Psoas muscle (tissue), 8 donors: Measurements from ENCODE around the gene FBXW10B. TPM values are rescaled to one million over a fixed set of nuclear protein-coding genes. Genes with fewer than 3 reads are reported as not detected.
"Not testable (repeated sequence)": the region's sequence is repeated elsewhere in the genome, so short reads cannot be mapped to it uniquely, and the experiment has no call there.

Experiments
- ATAC-seq, 4 donors: fragments of 200-7000 bp; cut with Tn5 transposase; one replicate each; pipeline ENCODE4 v1.9.1; 2020; ENCODE audit warnings: moderate library complexity in 3 of 4, mild to moderate bottlenecking in 2 of 4
- DNase-seq, 2 donors: peaks; one replicate each; pipeline ENCODE4 v3.0.0-alpha.2; 2020
- H3K27ac ChIP-seq: fragments of 200-600 bp; one replicate; pipeline ENCODE4 v1.8.0; 2022
- H3K27me3 ChIP-seq, 3 donors: fragments of 200-600 bp in 1 of 3; one replicate each; pipeline versions ENCODE4 v1.6.1 to v1.8.0; 2013 to 2022; ENCODE audit warnings: low read length in 2 of 3, mild to moderate bottlenecking in 2 of 3, moderate library complexity in 1 of 3; ENCODE audit not compliant: insufficient read depth in 3 of 3
- H3K36me3 ChIP-seq, 2 donors: fragments of 200-600 bp in 1 of 2; one replicate each; pipeline versions ENCODE4 v1.6.1 to v1.8.0; 2013 to 2022; ENCODE audit warnings: low read depth in 1 of 2, mild to moderate bottlenecking in 1 of 2, moderate library complexity in 1 of 2; ENCODE audit not compliant: insufficient read depth in 1 of 2
- H3K4me1 ChIP-seq: fragments of 200-600 bp; one replicate; pipeline ENCODE4 v1.8.0; 2022
- H3K4me3 ChIP-seq: fragments of 200-600 bp; one replicate; pipeline ENCODE4 v1.8.0; 2022; ENCODE audit warnings: mild to moderate bottlenecking
- H3K9me3 ChIP-seq: fragments of 200-600 bp; one replicate; pipeline ENCODE4 v1.8.0; 2022
- WGBS, 3 donors: extraction: QIAGEN DNeasy Blood & Tissue Kit; methylation state at CpG; one replicate each; pipeline versions ENCODE4 v1.1.6 to v1.1.7; 2013; 5-methylcytosine and 5-hydroxymethylcytosine counted together
- intact Hi-C, 2 donors: fragments of 100-400 bp; cut with DNase I; formaldehyde crosslinking; loops; one replicate each; pipeline versions ENCODE4 v1.11.0 to v1.14.2; 2022
- polyA plus RNA-seq, 3 donors: library from polyadenylated mRNA; stranded (reverse); fragments of 200-250 nt; gene quantifications; one replicate each; pipeline ENCODE4 v1.2.3, GENCODE V29; 2013
- total RNA-seq, 4 donors: library from RNA; stranded (reverse); fragmentation: NEBNext Ultra II Directional in 2 of 4; extraction: Animal tissue kit (Norgen Biotek cat#: 25700) in 2 of 4; gene quantifications; one replicate each; pipeline versions ENCODE4 v1.2.1 to v1.2.4, GENCODE V29; 2021 to 2023
- TF ChIP-seq, protein P1 (sequence below): fragments of 200-600 bp; IDR thresholded peaks from one replicate; pipeline ENCODE4 v1.8.0; 2022; ENCODE audit warnings: antibody characterized with exemption
- donor health status: healthy with polysubstance abuse.
- donor health status: DM: no; HTN: no; CAD: no; lungs with moderate emphysema.
- donor health status: Bipolar disorder and iron deficiency.
- donor health status: healthy.
- donor health status: DM: yes; HTN: yes; CAD: no.
- donor health status: DM: no; HTN: no; CAD: no.
- donor health status: DM: no; HTN: no; CAD: no.
- donor health status: DM: yes; HTN: yes; CAD: no.

Gene FBXW10B
- total and polyA plus RNA-seq, 7 donors = 0.34 to 5.0 (median 1.3) TPM

DNA sequence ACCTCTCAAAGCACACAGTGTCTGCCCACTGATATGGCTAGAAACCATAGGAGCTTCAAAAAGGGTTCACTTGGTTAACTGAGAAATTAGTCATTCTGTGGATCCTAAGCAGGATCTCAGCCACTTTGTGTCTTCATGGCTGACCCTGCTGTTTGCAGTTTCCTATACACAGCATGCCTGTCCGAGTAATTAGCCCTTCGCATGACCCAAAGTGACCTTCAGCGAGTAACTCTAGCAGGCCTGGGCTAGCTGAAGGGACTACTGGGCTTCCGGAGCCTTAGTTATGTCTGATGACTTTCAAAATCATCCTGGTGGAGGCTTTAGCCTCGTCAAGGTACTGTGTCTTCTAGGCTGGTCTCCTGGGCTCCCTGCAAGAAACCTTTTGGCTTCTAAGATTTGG lies 28.9 kb upstream of the FBXW10B start:
- 19 to 25% (median 22%) methylated on average over 5 of the region's 5 CpGs for WGBS, 3 donors

DNA sequence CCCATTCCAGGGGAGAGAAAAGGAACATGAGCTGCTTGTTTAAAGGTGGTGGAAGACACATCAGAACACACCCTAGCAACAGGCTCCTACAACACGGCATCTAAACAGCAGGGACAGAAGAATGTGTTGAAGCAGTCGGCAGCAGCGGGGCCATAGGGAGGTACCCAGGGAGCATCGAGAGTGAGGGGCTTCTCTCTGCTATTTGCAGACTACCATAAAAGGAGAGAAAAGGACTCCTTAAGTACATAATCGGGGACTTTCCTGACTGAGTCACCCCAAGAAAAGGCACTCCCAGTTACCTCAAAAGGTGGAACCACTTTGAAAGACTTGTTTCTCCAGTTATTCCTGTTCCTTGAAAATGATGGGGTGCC lies 26.4 kb upstream of the FBXW10B start:
- 40 to 55% (median 45%) methylated on average over 5 of the region's 5 CpGs for WGBS, 3 donors
- H3K36me3 ChIP-seq, intact Hi-C loops, H3K9me3 ChIP-seq, H3K4me3 ChIP-seq, ATAC-seq, DNase-seq, H3K27me3 ChIP-seq: not testable (repeated sequence)
- peaks cover 23% of the 10 kb centered on the region for H3K4me1 ChIP-seq
- peak overlapping the region; percentile 58 for H3K27ac ChIP-seq

More for the DNA sequence above, 28.9 kb upstream of the FBXW10B start:
- H3K27ac ChIP-seq = peak overlapping the region; percentile 83
- H3K9me3 ChIP-seq = no peaks in the 10 kb centered on the region
- H3K36me3 ChIP-seq = no peaks in the 10 kb centered on the region
- intact Hi-C loops = no loop called here
- peak overlapping the region; percentile 75 for H3K4me3 ChIP-seq
- DNase-seq = no peak
- H3K4me1 ChIP-seq = peaks cover 23% of the 10 kb centered on the region
- H3K27me3 ChIP-seq = no peaks in the 10 kb centered on the region
- no peak for ATAC-seq
- TF ChIP-seq, protein P1, sequence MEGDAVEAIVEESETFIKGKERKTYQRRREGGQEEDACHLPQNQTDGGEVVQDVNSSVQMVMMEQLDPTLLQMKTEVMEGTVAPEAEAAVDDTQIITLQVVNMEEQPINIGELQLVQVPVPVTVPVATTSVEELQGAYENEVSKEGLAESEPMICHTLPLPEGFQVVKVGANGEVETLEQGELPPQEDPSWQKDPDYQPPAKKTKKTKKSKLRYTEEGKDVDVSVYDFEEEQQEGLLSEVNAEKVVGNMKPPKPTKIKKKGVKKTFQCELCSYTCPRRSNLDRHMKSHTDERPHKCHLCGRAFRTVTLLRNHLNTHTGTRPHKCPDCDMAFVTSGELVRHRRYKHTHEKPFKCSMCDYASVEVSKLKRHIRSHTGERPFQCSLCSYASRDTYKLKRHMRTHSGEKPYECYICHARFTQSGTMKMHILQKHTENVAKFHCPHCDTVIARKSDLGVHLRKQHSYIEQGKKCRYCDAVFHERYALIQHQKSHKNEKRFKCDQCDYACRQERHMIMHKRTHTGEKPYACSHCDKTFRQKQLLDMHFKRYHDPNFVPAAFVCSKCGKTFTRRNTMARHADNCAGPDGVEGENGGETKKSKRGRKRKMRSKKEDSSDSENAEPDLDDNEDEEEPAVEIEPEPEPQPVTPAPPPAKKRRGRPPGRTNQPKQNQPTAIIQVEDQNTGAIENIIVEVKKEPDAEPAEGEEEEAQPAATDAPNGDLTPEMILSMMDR = no peak

DNA sequence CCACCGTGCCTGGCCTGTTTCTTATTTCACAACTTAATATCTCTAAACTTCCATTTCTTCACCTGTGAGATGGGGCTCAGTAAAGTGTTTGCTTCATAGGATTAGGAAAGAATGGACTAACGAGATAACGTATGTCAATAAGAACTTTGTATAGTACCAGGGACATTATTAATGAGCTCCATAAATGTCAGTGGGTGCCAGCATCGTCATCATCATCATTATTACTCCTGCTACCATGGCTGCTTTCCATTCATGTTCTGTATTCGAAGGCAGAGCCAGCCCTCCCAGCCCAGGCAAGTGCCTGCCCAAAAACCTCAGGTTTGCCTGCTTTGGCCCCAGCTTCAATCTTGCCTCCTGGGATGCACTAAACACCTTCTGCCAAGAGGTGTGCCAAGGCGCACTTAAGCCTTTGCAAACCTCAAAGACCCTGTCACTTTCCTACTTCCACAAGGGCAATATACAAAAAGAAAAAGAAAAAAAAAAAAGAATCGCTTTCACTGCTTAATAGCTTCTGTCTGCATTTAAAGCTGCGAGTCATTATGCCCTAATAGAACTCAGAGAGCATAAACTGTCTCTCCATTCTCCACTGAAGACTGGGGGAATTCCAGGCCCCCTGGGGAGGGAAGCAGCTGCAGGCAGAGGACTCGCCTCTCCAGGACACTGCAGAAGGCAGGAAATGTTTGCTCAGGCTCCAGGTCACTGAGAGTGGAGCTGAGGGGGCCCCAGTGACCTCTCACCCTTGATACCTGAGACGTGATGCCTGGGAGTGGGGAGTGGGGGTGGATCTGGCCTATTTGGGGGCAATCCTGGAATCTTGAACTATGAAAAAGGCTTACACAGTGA lies 25.8 kb upstream of the FBXW10B start:
- H3K9me3 ChIP-seq, DNase-seq, H3K27me3 ChIP-seq, H3K4me3 ChIP-seq, intact Hi-C loops, H3K36me3 ChIP-seq: not testable (repeated sequence)
- 46 to 56% (median 55%) methylated on average over 10 of the region's 10 CpGs for WGBS, 3 donors
- peak in 1 of 4 donors; percentile 26 for ATAC-seq
- H3K27ac ChIP-seq = peak overlapping the region; percentile 58
- H3K4me1 ChIP-seq = peaks cover 23% of the 10 kb centered on the region

DNA sequence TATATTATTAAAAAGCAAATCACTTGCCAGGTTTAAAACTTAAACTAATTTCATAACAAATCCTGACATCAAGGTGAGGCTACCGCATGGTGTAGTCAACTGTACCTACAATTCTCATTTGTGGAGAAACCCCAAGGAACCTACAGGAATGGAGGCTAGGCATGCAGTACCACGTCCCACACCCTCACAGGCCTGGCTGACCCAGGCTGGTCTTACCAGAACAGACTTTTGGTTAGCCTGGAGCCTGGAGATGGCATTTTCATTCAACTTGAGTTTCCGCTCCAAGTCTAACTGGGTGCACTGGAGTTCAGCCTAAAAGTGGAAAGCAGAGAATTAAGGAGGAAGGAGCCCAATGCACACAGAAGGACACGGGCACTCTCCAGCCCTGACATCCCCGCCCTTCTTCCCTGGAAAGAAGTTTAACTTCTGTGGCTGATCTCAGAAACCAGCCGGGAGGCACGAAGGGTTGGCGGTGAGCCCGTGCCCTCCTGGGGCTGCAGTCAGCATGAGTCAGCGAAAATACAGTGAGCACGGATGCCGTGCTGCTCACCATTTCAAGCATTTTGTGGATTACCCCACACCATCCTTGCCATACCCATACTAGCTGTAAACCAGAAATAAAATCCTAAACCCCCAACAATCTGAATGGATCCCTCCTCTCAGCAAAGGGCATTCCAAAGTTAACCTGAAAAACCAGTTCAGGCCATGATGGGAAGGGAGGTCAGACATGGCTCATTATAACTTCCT lies 23.2 kb upstream of the FBXW10B start:
- H3K4me3 ChIP-seq = peak overlapping the region; percentile 32
- WGBS, 3 donors = 68 to 100% (median 93%) methylated on average over 1 to 2 of the region's 12 CpGs
- H3K27ac ChIP-seq, H3K4me1 ChIP-seq, H3K27me3 ChIP-seq, intact Hi-C loops, DNase-seq, H3K9me3 ChIP-seq, H3K36me3 ChIP-seq: not testable (repeated sequence)
- ATAC-seq = peak; percentile 76 to 91 (median 84)

DNA sequence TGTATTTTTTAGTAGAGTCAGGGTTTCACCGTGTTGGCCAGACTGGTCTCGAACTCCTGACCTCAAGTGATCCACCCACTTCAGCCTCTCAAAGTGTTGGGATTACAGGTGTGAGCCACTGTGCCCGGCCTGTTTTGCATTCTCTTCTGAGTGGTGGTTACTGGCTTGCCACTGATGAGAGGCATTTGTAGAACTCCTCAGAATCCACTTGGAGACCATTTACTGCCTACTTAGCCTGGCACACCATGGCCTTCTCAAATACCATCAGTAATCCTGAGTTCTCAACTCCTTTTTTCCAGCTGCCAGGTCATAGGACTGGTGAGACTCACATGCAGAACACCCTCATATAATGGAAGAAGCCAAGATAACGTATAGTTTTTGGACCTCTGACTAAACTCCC lies 22.5 kb upstream of the FBXW10B start:
- H3K4me3 ChIP-seq = peak overlapping the region; percentile 32
- H3K9me3 ChIP-seq, ATAC-seq, H3K27me3 ChIP-seq, DNase-seq, intact Hi-C loops, H3K36me3 ChIP-seq, H3K27ac ChIP-seq, H3K4me1 ChIP-seq: not testable (repeated sequence)
- WGBS, 3 donors = 67 to 98% (median 71%) methylated on average over 3 to 4 of the region's 4 CpGs

DNA sequence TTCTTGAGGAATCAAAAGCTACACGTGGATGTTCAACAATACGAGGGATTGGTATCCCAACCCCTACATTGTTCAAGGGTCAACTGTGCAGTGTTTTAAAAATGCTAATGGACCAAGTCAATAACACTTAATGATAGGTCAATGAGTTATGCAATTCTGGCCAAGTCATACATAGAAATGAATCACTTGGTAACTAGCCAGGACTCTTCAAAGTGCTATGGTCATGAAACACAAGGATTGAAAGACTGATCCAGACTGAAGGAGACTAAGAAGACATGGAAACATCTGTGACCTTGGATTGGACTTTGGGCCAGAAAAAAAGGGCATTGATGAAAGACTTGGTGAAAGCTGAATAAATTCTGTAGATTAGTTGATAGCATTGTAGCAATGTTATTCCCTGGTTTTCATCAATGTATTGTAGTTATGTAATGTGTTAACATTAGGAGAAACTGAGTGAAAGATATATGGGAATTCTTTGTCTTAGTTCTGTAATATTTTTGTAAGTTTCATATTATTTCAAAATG lies 11.5 kb upstream of the FBXW10B start:
- H3K9me3 ChIP-seq, H3K4me3 ChIP-seq, H3K4me1 ChIP-seq, intact Hi-C loops, H3K27ac ChIP-seq, H3K27me3 ChIP-seq, DNase-seq: not testable (repeated sequence)
- peaks cover 0 to 69% of the 10 kb centered on the region in 2 donors for H3K36me3 ChIP-seq
- ATAC-seq = peak in 2 of 4 donors; percentile 55 to 59
- 90 to 96% (median 95%) methylated on average over 2 of the region's 2 CpGs for whole genome bisulfite sequencing, 3 donors

DNA sequence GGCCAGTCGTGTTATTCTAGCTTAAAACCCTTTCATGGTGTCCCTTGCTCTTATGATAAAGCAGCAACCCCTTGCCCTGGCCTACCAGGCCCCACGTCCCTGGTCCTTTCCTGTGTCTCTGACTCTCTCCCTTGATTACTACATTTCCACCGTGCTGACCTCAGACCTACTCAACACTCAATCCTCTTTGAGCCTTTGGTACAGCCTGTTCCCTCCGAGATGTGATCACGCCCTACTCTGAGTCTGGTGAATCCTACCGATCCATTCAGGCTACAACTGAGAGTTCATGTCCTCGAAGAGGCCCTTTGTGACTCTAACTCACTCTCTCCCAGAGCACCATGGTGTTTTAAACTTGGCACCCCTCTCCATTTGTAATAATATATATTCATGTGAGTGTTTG lies 10.5 kb upstream of the FBXW10B start:
- peaks cover 0 to 74% of the 10 kb centered on the region in 2 donors for H3K36me3 ChIP-seq
- H3K4me3 ChIP-seq, H3K27ac ChIP-seq, H3K9me3 ChIP-seq, DNase-seq, intact Hi-C loops, H3K4me1 ChIP-seq, H3K27me3 ChIP-seq: not testable (repeated sequence)
- peak in 3 of 4 donors; percentile 69 to 83 (median 72) for ATAC-seq
- WGBS, 3 donors = 87 to 92% (median 90%) methylated on average over 6 to 7 of the region's 7 CpGs

DNA sequence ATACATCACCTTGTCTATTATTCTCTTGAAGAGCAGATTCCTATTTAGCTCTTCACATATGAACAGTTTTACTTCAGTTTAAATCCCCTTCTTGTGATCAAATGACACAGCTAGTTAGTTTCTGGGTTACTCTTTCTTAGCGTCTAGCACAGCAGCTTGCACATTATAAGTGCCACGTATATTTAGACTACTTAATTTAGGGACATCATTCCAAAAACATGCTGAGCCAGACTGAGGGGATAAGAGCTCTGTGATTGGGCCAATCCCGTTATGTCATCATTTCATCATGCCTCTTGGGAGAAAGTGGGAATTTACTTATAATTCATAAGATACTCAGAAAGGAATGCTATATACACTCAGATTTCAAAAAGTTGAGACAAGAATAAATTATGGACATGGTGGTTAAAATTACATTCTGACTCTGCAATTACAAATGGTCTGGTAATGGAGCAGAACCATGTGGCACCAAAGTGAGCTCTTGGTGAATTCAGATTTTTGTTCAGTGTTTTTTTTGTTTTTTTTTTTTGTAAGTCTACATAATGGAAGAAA lies 4.2 kb upstream of the FBXW10B start:
- 49 to 61% (median 55%) methylated on average over 3 of the region's 3 CpGs for WGBS, 3 donors

DNA sequence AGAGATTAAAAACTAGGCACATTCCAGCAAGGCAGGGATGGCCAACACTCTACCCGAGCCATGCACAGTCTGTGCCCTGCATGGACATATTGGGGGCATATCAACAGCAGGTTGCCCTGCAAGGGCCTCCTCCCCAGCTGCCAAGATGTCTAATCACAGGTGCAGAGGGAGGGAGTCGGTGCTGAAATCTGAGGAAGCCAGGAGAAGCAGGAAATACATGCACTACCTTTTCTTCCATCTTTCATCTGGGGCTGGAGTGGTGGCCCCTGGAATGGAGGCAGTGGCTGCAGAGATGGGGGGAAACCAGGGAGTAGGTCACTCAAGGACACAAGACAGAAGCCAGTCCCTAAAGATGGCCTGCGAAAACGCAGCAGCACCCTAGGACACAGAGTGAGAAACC lies 3.8 kb upstream of the FBXW10B start:
- 66 to 75% (median 72%) methylated on average over 3 of the region's 4 CpGs for WGBS, 3 donors
- H3K36me3 ChIP-seq = peaks cover 0 to 38% of the 10 kb centered on the region in 2 donors

More for the DNA sequence above, 4.2 kb upstream of the FBXW10B start:
- H3K4me1 ChIP-seq, H3K9me3 ChIP-seq, H3K4me3 ChIP-seq, ATAC-seq, H3K27ac ChIP-seq, intact Hi-C loops, H3K27me3 ChIP-seq, DNase-seq: not testable (repeated sequence)
- peaks cover 0 to 40% of the 10 kb centered on the region in 2 donors for H3K36me3 ChIP-seq

DNA sequence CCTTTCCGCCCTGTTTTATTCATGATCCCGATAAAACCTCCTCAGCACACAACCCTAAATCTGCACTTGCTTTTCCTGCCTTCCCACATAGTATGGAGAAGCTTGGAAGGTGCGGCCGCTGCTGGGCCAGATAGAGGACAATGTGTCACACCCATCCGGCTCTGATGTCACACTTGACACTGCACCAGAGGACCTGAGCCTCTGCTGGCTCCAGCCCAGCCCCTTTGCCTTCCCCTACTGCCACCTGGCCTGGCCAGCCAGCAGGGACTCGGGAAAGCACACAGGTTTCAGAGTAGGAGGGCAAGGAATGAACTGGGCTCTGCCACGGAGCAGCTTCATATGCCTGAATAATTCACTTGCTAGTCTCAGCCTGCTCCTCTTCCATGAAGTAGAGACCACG lies 2.6 kb upstream of the FBXW10B start:
- H3K9me3 ChIP-seq, H3K4me1 ChIP-seq, H3K27ac ChIP-seq, H3K27me3 ChIP-seq, DNase-seq, intact Hi-C loops, H3K4me3 ChIP-seq: not testable (repeated sequence)
- ATAC-seq = peak; percentile 85 to 91 (median 86)
- H3K36me3 ChIP-seq = peaks cover 0 to 30% of the 10 kb centered on the region in 2 donors
- WGBS, 3 donors = 59 to 90% (median 85%) methylated on average over 5 of the region's 8 CpGs

More for the DNA sequence above, 3.8 kb upstream of the FBXW10B start:
- H3K27me3 ChIP-seq, H3K27ac ChIP-seq, H3K4me1 ChIP-seq, ATAC-seq, H3K4me3 ChIP-seq, H3K9me3 ChIP-seq, intact Hi-C loops, DNase-seq: not testable (repeated sequence)
